ENCODE measurements around the gene CD80. TPM values are rescaled to one million over a fixed set of nuclear protein-coding genes. Genes with fewer than 3 reads are reported as not detected.

The CD80 gene
- total and polyA plus RNA-seq, 2 of the 8 experiments (the other 6 are each of a cell fraction or from before 2014, with no cell fraction given) = 0.11 TPM; not detected in 1

GRCh38 chr3:119517112-119517511, 42.3 kb downstream of the CD80 start:
- H2BK5ac ChIP-seq (ENCODE audit: low read depth, low read length) = no peak overlapping the region
- H3K9me3 ChIP-seq (ENCODE audit: insufficient read depth in 2 of 2, low read depth in 1 of 2, low read length in 1 of 2) = no peaks in the 10 kb centered on the region
- H3K18ac ChIP-seq (ENCODE audit: extremely low read depth, low read length) = no peak overlapping the region
- CTCF ChIA-PET (ENCODE audit: partially characterized antibody) = no interaction called here
- no peak overlapping the region for H2AFZ ChIP-seq (ENCODE audit: low read length)
- no peak overlapping the region for H3K14ac ChIP-seq (ENCODE audit: insufficient read length)
- H2BK20ac ChIP-seq (ENCODE audit: low read length) = no peak overlapping the region
- H3K9ac ChIP-seq (replicated peaks in 1 of 4; ENCODE audit: extremely low read depth in 1 of 4, low read depth in 3 of 4, low read length in 3 of 4) = no peak overlapping the region
- H3K23me2 ChIP-seq (ENCODE audit: low read depth, low read length) = no peaks in the 10 kb centered on the region
- H3K4me2 ChIP-seq (ENCODE audit: insufficient read depth in 1 of 2, low read depth in 2 of 2, low read length in 2 of 2) = no peak overlapping the region
- no peak overlapping the region for H3K4me3 ChIP-seq (ENCODE audit: extremely low read depth in 1 of 4, insufficient read depth in 2 of 4, low read depth in 3 of 4, low read length in 4 of 4)
- H2AK5ac ChIP-seq (ENCODE audit: low read depth, low read length) = no peak overlapping the region
- no peak for DNase-seq (ENCODE audit: low read depth in 1 of 2, low spot score in 2 of 2)
- no peak overlapping the region for H3K4ac ChIP-seq (replicated peaks; ENCODE audit: insufficient read length, low read depth, low read length)
- WGBS, 2 experiments (ENCODE audit: extremely low coverage in 1 of 2, insufficient coverage in 1 of 2, insufficient read length in 1 of 2, insufficient replicate concordance in 2 of 2, low coverage in 1 of 2, low lambda C conversion rate in 2 of 2, missing lambda C conversion rate in 1 of 2) = 81% methylated on average over 2 of the region's 2 CpGs; no CpG with 5 or more reads in 1 of the 2 experiments
- no peak overlapping the region for H3K27ac ChIP-seq (ENCODE audit: low read depth, low read length)
- peaks cover 13 to 60% (median 48%) of the 10 kb centered on the region in 4 experiments for H3K36me3 ChIP-seq (ENCODE audit: control insufficient read depth in 2 of 4, insufficient read depth in 4 of 4, low read length in 3 of 4)
- no peaks in the 10 kb centered on the region for H3K4me1 ChIP-seq (replicated peaks in 1 of 4; ENCODE audit: control insufficient read depth in 3 of 4, insufficient read depth in 4 of 4, low read length in 3 of 4)
- no peaks in the 10 kb centered on the region for H3K27me3 ChIP-seq (replicated peaks in 1 of 4; ENCODE audit: control insufficient read depth in 3 of 4, extremely low read depth in 1 of 4, insufficient read depth in 3 of 4, low read length in 3 of 4)
- no peak overlapping the region for H2BK120ac ChIP-seq (replicated peaks; ENCODE audit: low read depth, low read length)
- POLR2A ChIA-PET (ENCODE audit: partially characterized antibody) = interaction anchor here (0.7 kb wide), 1 partner anchor 14 kb away, joined by 4 read pairs; no protein-coding TSS in a partner anchor
- no peak overlapping the region for H4K8ac ChIP-seq (ENCODE audit: extremely low read depth, insufficient read depth, low read length)
- no peak overlapping the region for H2BK12ac ChIP-seq (ENCODE audit: low read depth, low read length)
- H4K20me1 ChIP-seq (replicated peaks in 1 of 2; ENCODE audit: control insufficient read depth in 1 of 2, insufficient read depth in 2 of 2, low read length in 2 of 2) = no peaks in the 10 kb centered on the region
- no peak for FAIRE-seq
- no peak overlapping the region for H4K5ac ChIP-seq (ENCODE audit: insufficient read length, low read depth, low read length)
- no peaks in the 10 kb centered on the region for H3K79me2 ChIP-seq (ENCODE audit: control insufficient read depth in 1 of 2, insufficient read depth in 2 of 2, low read length in 2 of 2)
- no peak overlapping the region for H3K23ac ChIP-seq (ENCODE audit: insufficient read length)
- no peak overlapping the region for H2BK15ac ChIP-seq (ENCODE audit: low read length)
- H3K56ac ChIP-seq (replicated peaks; ENCODE audit: insufficient read length, low read depth, low read length) = no peak overlapping the region
- H4K91ac ChIP-seq (replicated peaks; ENCODE audit: insufficient read length, low read length) = no peak overlapping the region
- no peaks in the 10 kb centered on the region for H3K79me1 ChIP-seq (ENCODE audit: low read depth, low read length)
- TF ChIP-seq CHD1 (IDR thresholded peaks at IDR 0.05; ENCODE audit: low read depth, low read length) = no peak
- TF ChIP-seq BACH1 (IDR thresholded peaks at IDR 0.05; ENCODE audit: low read length) = no peak
- TF ChIP-seq HDAC2 (IDR thresholded peaks at IDR 0.05; ENCODE audit: borderline replicate concordance in 1 of 2, low read depth in 2 of 2, low read length in 2 of 2) = no peak
- TF ChIP-seq, protein P1, sequence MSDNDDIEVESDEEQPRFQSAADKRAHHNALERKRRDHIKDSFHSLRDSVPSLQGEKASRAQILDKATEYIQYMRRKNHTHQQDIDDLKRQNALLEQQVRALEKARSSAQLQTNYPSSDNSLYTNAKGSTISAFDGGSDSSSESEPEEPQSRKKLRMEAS (IDR thresholded peaks at IDR 0.05) = no peak
- no peak for TF ChIP-seq EZH2 (IDR thresholded peaks at IDR 0.05; ENCODE audit: low read depth, low read length, severe bottlenecking)
- TF ChIP-seq JUND (IDR thresholded peaks at IDR 0.05; ENCODE audit: low read length) = no peak
- TF ChIP-seq TAF1 (IDR thresholded peaks at IDR 0.05; ENCODE audit: low read depth, low read length) = no peak
- TF ChIP-seq KDM5A (IDR thresholded peaks at IDR 0.05; ENCODE audit: low read length) = no peak
- TF ChIP-seq KDM1A (IDR thresholded peaks at IDR 0.05; ENCODE audit: borderline replicate concordance, low read length) = no peak
- no peak for TF ChIP-seq SIRT6 (IDR thresholded peaks at IDR 0.05; ENCODE audit: low read length)
- TF ChIP-seq POLR2AphosphoS5 (IDR thresholded peaks at IDR 0.05; ENCODE audit: low read depth, low read length) = no peak
- no peak for TF ChIP-seq RAD21 (IDR thresholded peaks at IDR 0.05 in 1 of 2, conservative IDR thresholded peaks at IDR 0.05 in 1 of 2; ENCODE audit: low read depth in 2 of 2, low read length in 2 of 2)
- TF ChIP-seq ATF3 (IDR thresholded peaks at IDR 0.05; ENCODE audit: insufficient read depth, low read depth, low read length) = no peak
- no peak for TF ChIP-seq SIX5 (IDR thresholded peaks at IDR 0.05; ENCODE audit: low read depth, low read length)
